HL-60 (cell line): ENCODE data around the gene C18orf32.

ENCODE experiments used
- POLR2AphosphoS5 ChIP-seq: IDR thresholded peaks from 2 replicates; pipeline ENCODE4 v1.6.1; 2012; ENCODE audit warnings: low read depth
- TF ChIP-seq, protein P1 (sequence below): IDR thresholded peaks from one replicate; pipeline ENCODE4 v1.5.1; 2011; ENCODE audit warnings: low read length, control low read depth, inconsistent platforms; ENCODE audit not compliant: insufficient read depth

DNA sequence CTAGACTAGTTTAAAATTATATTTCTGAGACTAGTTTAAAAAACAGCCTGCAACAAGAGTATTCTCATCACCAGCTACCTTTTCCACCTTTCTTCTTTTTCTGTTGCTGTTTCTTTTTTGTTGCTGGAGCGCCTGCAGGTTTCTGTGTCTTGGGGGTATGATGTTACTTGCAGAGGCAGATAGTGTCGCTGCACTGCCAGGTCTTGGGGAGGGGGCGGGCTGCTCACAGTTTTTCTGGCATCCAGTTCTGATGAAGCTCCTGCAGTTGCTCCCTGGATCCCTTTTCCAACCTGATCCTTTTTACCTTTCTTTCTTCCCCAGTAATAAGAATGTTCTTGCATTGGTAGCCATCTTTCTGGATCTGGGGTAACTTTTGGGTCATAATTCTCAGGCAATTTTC lies 8.0 kb upstream of the C18orf32 start:
- TF ChIP-seq POLR2AphosphoS5 = no peak
- TF ChIP-seq, protein P1, sequence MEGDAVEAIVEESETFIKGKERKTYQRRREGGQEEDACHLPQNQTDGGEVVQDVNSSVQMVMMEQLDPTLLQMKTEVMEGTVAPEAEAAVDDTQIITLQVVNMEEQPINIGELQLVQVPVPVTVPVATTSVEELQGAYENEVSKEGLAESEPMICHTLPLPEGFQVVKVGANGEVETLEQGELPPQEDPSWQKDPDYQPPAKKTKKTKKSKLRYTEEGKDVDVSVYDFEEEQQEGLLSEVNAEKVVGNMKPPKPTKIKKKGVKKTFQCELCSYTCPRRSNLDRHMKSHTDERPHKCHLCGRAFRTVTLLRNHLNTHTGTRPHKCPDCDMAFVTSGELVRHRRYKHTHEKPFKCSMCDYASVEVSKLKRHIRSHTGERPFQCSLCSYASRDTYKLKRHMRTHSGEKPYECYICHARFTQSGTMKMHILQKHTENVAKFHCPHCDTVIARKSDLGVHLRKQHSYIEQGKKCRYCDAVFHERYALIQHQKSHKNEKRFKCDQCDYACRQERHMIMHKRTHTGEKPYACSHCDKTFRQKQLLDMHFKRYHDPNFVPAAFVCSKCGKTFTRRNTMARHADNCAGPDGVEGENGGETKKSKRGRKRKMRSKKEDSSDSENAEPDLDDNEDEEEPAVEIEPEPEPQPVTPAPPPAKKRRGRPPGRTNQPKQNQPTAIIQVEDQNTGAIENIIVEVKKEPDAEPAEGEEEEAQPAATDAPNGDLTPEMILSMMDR = no peak
